NOMO-1 (cell line): Measurements from ENCODE around the gene KCNQ1OT1.
A peak's percentile ranks its signal among the peaks of the same experiment; 100 is the strongest.

ENCODE experiments used
- DNase-seq, 2 experiments: peaks; one replicate each; lab custom pipeline; 2025; ENCODE audit not compliant: unreplicated experiment in 2 of 2; lab: John Stamatoyannopoulos, UW

The KCNQ1OT1 gene

GRCh38 chr11:2722955-2723354, 23.2 kb upstream of the KCNQ1OT1 start:
- no peak for DNase-seq

GRCh38 chr11:2721210-2721916, 21.6 kb upstream of the KCNQ1OT1 start:
- no peak for DNase-seq

GRCh38 chr11:2719831-2720590, 20.2 kb upstream of the KCNQ1OT1 start:
- DNase-seq, result no peak

GRCh38 chr11:2718817-2719438, 19.1 kb upstream of the KCNQ1OT1 start:
- no peak for DNase-seq

- no peak for DNase-seq
Measured at GRCh38 chr11:2717561-2718325, 17.9 kb upstream of the KCNQ1OT1 start.

- DNase-seq, result no peak
Measured at GRCh38 chr11:2716376-2717095, 16.7 kb upstream of the KCNQ1OT1 start.

- DNase-seq, result no peak
Measured at GRCh38 chr11:2715716-2716350, 16.0 kb upstream of the KCNQ1OT1 start.

GRCh38 chr11:2714871-2715270, 15.1 kb upstream of the KCNQ1OT1 start:
- no peak for DNase-seq

GRCh38 chr11:2714463-2714800, 14.6 kb upstream of the KCNQ1OT1 start:
- DNase-seq, result no peak

- no peak for DNase-seq
Measured at GRCh38 chr11:2713661-2714462, 14.1 kb upstream of the KCNQ1OT1 start.

GRCh38 chr11:2713094-2713493, 13.3 kb upstream of the KCNQ1OT1 start:
- no peak for DNase-seq

GRCh38 chr11:2711161-2711560, 11.4 kb upstream of the KCNQ1OT1 start:
- DNase-seq, result no peak

GRCh38 chr11:2709429-2709828, 9.6 kb upstream of the KCNQ1OT1 start:
- DNase-seq, result peak in 1 of 2 experiments; percentile 3

- no peak for DNase-seq
Measured at GRCh38 chr11:2708757-2709281, 9.0 kb upstream of the KCNQ1OT1 start.

- DNase-seq, result no peak
Measured at GRCh38 chr11:2708151-2708581, 8.4 kb upstream of the KCNQ1OT1 start.

GRCh38 chr11:2707736-2708135, 7.9 kb upstream of the KCNQ1OT1 start:
- DNase-seq, result no peak

GRCh38 chr11:2706321-2706720, 6.5 kb upstream of the KCNQ1OT1 start:
- no peak for DNase-seq

- no peak for DNase-seq
Measured at GRCh38 chr11:2704896-2705606, 5.3 kb upstream of the KCNQ1OT1 start.
